Measurements from ENCODE around the gene UGT1A1.

GRCh38 chr2:233807215-233807865 lies 47.3 kb downstream of the UGT1A1 start:
- TF ChIP-seq POLR2AphosphoS5 (IDR thresholded peaks at IDR 0.05), result no peak
- TF ChIP-seq POLR2A (IDR thresholded peaks at IDR 0.05), result no peak
- no peak for TF ChIP-seq CTCF (IDR thresholded peaks at IDR 0.05 in 8 of 11, conservative IDR thresholded peaks at IDR 0.05 in 3 of 11)

Measured in spleen (tissue), 7 donors.